Caco-2 (cell line): ENCODE measurements around the gene YWHAQ. TPM values are rescaled to one million over a fixed set of nuclear protein-coding genes. Genes with fewer than 3 reads are reported as not detected.

Source experiments
- BruUV-seq: library from RNA; stranded (reverse); fragments of 400-500 nt; replicated peaks from 2 replicates; lab custom pipeline; 2021; lab: Mats Ljungman, UMichigan
- CTCF ChIA-PET: fragments of 300-600 bp; sonication (Branson Sonifier 250); formaldehyde crosslinking; loops from one replicate; lab custom pipeline; 2022; ENCODE audit warnings: antibody characterized with exemption; lab: Charles Lee
- POLR2A ChIA-PET: fragments of 300-600 bp; sonication (Branson Sonifier 250); formaldehyde crosslinking; loops from one replicate; lab custom pipeline; 2022; ENCODE audit warnings: antibody characterized with exemption; lab: Charles Lee
- DNase-seq, 2 experiments: peaks; one replicate each; pipeline versions ENCODE4 v3.0.0 to v3.0.0-alpha.2; 2020 to 2022
- H3K27me3 ChIP-seq: replicated peaks from 2 replicates; pipeline ENCODE4 v1.6.0; 2011; ENCODE audit warnings: low read length; ENCODE audit not compliant: control insufficient read depth, insufficient read depth
- H3K36me3 ChIP-seq: 2 replicates; pipeline ENCODE4 v1.5.1; 2011; ENCODE audit warnings: low read length; ENCODE audit not compliant: control insufficient read depth, insufficient read depth
- H3K4me1 ChIP-seq: fragments of 250-450 bp; sonication (Bioruptor Pico); 2 replicates; pipeline ENCODE4 v1.5.1; 2020; ENCODE audit warnings: mild to moderate bottlenecking
- H3K4me3 ChIP-seq: 2 replicates; pipeline ENCODE4 v1.5.1; 2011; ENCODE audit warnings: low read depth, mild to moderate bottlenecking, control low read depth, low read length
- H3K9me3 ChIP-seq: fragments of 250-450 bp; sonication (Bioruptor Pico); 2 replicates; pipeline ENCODE4 v1.5.1; 2020; ENCODE audit warnings: mild to moderate bottlenecking, moderate library complexity
- H3K27ac Mint-ChIP-seq: one replicate; pipeline ENCODE4 v1.8.0; 2022; ENCODE audit warnings: mixed read lengths; ENCODE audit not compliant: unreplicated experiment
- H3K27me3 Mint-ChIP-seq: one replicate; pipeline ENCODE4 v1.8.0; 2022; ENCODE audit warnings: mixed read lengths; ENCODE audit not compliant: insufficient read depth, unreplicated experiment
- H3K36me3 Mint-ChIP-seq: one replicate; pipeline ENCODE4 v1.8.0; 2022; ENCODE audit warnings: mild to moderate bottlenecking, mixed read lengths; ENCODE audit not compliant: insufficient read depth, unreplicated experiment
- H3K4me1 Mint-ChIP-seq: one replicate; pipeline ENCODE4 v1.8.0; 2022; ENCODE audit warnings: low read depth, mixed read lengths; ENCODE audit not compliant: unreplicated experiment
- H3K4me3 Mint-ChIP-seq: one replicate; pipeline ENCODE4 v1.8.0; 2022; ENCODE audit warnings: mild to moderate bottlenecking, moderate library complexity, mixed read lengths; ENCODE audit not compliant: unreplicated experiment
- H3K9me3 Mint-ChIP-seq: one replicate; pipeline ENCODE4 v1.8.0; 2022; ENCODE audit warnings: mixed read lengths; ENCODE audit not compliant: unreplicated experiment
- intact Hi-C: fragments of 100-400 bp; cut with micrococcal nuclease; formaldehyde crosslinking; loops from one replicate; pipeline ENCODE4 v1.10.0; 2022; ENCODE audit not compliant: unreplicated experiment
- total RNA-seq: library from RNA; stranded (reverse); gene quantifications from 2 replicates; pipeline ENCODE4 v1.2.3, GENCODE V29; 2022
- TF ChIP-seq, protein P1 (sequence below), 2 experiments: fragments of 200-600 bp in 1 of 2; IDR thresholded peaks; 1 replicate in 1 of 2; 2 replicates in 1 of 2; pipeline versions ENCODE4 v1.5.1 to v1.8.0; 2011 to 2022; ENCODE audit warnings: antibody characterized with exemption in 1 of 2, control low read depth in 1 of 2, inconsistent platforms in 1 of 2, low read depth in 1 of 2, low read length in 1 of 2, mild to moderate bottlenecking in 1 of 2, moderate library complexity in 1 of 2; ENCODE audit not compliant: insufficient read depth in 1 of 2, severe bottlenecking in 1 of 2, unreplicated experiment in 1 of 2

YWHAQ gene
- total RNA-seq, 1 experiment from 2014 or later: 344 TPM

DNA sequence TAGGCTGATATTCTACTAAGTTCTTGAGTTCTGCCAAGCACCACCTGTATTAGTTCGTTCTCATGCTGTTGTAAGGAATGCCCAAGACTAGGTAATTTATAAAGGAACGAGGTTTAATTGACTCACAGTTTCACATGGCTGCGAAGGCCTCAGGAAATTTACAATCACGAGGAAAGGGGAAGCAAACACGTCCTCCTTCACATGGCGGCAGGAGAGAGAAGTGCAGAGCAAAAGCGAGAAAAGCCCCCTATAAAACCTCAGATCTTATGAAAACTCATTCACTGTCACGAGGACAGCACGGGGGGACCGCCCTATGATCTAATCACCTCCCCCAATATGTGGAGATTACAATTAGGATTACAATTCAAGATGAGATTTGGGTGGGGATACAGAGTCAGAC lies 47.7 kb upstream of the YWHAQ start:
- Histone ChIP-seq H3K9me3 (no peaks in the 10 kb centered on the region), H3K4me1 (no peaks in the 10 kb centered on the region), H3K36me3 (no peaks in the 10 kb centered on the region), H3K4me3 (no peak overlapping the region), H3K27me3 (no peaks in the 10 kb centered on the region)
- no peak overlapping the region for H3K27ac Mint-ChIP-seq
- intact Hi-C loops: no loop called here
- BruUV-seq: no TSS peak
- no peaks in the 10 kb centered on the region for H3K9me3 Mint-ChIP-seq
- no peaks in the 10 kb centered on the region for H3K4me1 Mint-ChIP-seq
- no peak overlapping the region for H3K4me3 Mint-ChIP-seq
- no peaks in the 10 kb centered on the region for H3K27me3 Mint-ChIP-seq
- POLR2A ChIA-PET: no interaction called here
- DNase-seq: no peak
- CTCF ChIA-PET: no interaction called here
- H3K36me3 Mint-ChIP-seq: no peaks in the 10 kb centered on the region
- TF ChIP-seq, protein P1, sequence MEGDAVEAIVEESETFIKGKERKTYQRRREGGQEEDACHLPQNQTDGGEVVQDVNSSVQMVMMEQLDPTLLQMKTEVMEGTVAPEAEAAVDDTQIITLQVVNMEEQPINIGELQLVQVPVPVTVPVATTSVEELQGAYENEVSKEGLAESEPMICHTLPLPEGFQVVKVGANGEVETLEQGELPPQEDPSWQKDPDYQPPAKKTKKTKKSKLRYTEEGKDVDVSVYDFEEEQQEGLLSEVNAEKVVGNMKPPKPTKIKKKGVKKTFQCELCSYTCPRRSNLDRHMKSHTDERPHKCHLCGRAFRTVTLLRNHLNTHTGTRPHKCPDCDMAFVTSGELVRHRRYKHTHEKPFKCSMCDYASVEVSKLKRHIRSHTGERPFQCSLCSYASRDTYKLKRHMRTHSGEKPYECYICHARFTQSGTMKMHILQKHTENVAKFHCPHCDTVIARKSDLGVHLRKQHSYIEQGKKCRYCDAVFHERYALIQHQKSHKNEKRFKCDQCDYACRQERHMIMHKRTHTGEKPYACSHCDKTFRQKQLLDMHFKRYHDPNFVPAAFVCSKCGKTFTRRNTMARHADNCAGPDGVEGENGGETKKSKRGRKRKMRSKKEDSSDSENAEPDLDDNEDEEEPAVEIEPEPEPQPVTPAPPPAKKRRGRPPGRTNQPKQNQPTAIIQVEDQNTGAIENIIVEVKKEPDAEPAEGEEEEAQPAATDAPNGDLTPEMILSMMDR (IDR thresholded peaks at IDR 0.05; ENCODE audit: insufficient read depth in 1 of 2, low read depth in 1 of 2, low read length in 1 of 2, severe bottlenecking in 1 of 2, unreplicated experiment in 1 of 2): no peak

DNA sequence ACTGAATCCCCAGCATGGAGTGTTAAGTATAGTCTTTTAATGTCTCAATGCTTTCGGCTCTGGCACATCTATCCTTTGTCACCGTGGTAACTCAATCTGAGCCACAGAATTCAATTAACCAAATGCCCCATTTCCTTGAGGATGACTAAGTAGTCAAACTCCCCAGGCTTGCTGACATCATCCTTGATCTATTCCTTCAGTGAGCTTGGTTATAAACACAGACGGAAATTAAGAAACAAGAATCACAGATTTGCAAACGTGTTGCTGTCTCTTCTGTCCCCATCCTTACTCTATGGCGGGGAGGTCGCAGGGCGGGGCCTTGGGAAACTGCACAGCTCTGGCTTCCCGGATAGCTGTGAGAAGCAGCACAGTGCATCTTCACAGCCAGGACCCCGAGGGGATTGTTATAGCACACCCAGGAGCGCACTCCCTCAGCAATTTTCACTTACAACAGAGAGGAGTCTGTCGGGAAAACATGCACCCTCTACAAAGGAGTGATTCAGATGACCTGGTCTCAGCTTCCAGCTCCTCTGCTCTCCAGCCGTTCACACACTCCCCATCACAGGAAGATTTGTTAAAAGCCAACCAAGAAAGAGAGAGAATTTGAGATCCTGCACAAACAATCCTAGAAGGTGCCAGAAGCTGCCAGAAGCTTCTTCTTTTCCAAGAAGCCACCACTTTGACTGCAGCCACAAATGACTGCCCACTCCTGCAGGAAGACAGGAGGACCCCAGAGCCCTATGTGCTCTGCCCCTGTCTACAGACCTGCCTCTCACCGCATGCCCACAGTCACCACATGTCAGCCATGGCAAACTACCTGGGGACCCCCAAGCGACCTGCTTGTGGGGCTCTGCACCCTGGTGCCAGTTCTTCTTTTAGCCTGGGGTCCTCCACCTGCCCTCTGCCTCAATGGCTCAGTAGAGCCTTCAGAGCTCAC lies 44.9 kb upstream of the YWHAQ start:
- Mint-ChIP-seq H3K27me3 (no peaks in the 10 kb centered on the region), H3K9me3 (no peaks in the 10 kb centered on the region), H3K36me3 (no peaks in the 10 kb centered on the region), H3K4me3 (no peak overlapping the region), H3K4me1 (no peaks in the 10 kb centered on the region), H3K27ac (no peak overlapping the region)
- Histone ChIP-seq H3K27me3 (no peaks in the 10 kb centered on the region), H3K36me3 (no peaks in the 10 kb centered on the region), H3K9me3 (no peaks in the 10 kb centered on the region), H3K4me1 (no peaks in the 10 kb centered on the region), H3K4me3 (no peak overlapping the region)
- ChIA-PET POLR2A (no interaction called here), CTCF (no interaction called here)
- DNase-seq: no peak
- intact Hi-C loops: no loop called here
- BruUV-seq: no TSS peak
- TF ChIP-seq, protein P1 (IDR thresholded peaks at IDR 0.05; ENCODE audit: insufficient read depth in 1 of 2, low read depth in 1 of 2, low read length in 1 of 2, severe bottlenecking in 1 of 2, unreplicated experiment in 1 of 2): no peak

DNA sequence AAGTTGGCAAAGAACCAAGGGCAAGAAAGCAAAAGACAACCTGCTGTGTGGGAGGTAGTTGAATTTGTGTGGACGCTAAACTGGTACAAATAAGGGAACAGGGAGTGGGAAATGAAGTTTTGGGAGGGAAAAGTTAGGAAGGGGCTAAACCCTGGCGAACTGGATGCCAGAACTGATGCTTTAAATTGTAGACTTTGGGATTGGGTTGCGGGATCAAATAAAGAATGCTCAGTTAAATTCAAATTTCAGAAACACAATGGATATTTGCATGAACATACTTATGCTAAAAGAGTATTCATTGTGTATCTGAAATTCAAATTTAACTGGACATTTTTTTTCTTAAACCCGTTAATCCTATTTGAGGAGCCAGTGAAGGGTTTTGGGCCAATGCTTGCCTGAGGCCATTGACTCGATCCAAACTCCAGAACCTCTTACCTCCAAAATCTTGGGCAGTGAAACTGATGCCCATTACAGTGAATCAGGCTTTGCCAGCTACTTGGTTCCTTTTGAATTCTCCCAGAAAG lies 44.2 kb upstream of the YWHAQ start:
- H3K4me3 ChIP-seq: no peak overlapping the region
- H3K4me3 Mint-ChIP-seq: no peak overlapping the region
- H3K27ac Mint-ChIP-seq: no peak overlapping the region
- POLR2A ChIA-PET: no interaction called here
- intact Hi-C loops: no loop called here
- no peaks in the 10 kb centered on the region for H3K27me3 Mint-ChIP-seq
- no peaks in the 10 kb centered on the region for H3K36me3 Mint-ChIP-seq
- no TSS peak for BruUV-seq
- H3K36me3 ChIP-seq: no peaks in the 10 kb centered on the region
- no peaks in the 10 kb centered on the region for H3K9me3 Mint-ChIP-seq
- H3K27me3 ChIP-seq: no peaks in the 10 kb centered on the region
- CTCF ChIA-PET: no interaction called here
- DNase-seq: no peak
- no peaks in the 10 kb centered on the region for H3K9me3 ChIP-seq
- TF ChIP-seq, protein P1 (IDR thresholded peaks at IDR 0.05; ENCODE audit: insufficient read depth in 1 of 2, low read depth in 1 of 2, low read length in 1 of 2, severe bottlenecking in 1 of 2, unreplicated experiment in 1 of 2): no peak
- no peaks in the 10 kb centered on the region for H3K4me1 ChIP-seq
- H3K4me1 Mint-ChIP-seq: no peaks in the 10 kb centered on the region
